Left ventricle myocardium inferior (tissue), 1 donor: ENCODE data around the gene MTCP1. TPM values are rescaled to one million over a fixed set of nuclear protein-coding genes. Genes with fewer than 3 reads are reported as not detected.
A peak's percentile ranks its signal among the peaks of the same experiment; 100 is the strongest.

Experiments used
- DNase-seq: peaks from one replicate; pipeline ENCODE4 v3.0.0-alpha.2; 2020
- H3K27ac ChIP-seq: fragments of 200-600 bp; replicated peaks from 2 replicates; pipeline ENCODE4 v1.8.0; 2021
- H3K27me3 ChIP-seq: fragments of 200-600 bp; 2 replicates; pipeline ENCODE4 v1.8.0; 2021; ENCODE audit warnings: low read depth
- H3K36me3 ChIP-seq: fragments of 200-600 bp; 2 replicates; pipeline ENCODE4 v1.8.0; 2021
- H3K4me1 ChIP-seq: fragments of 200-600 bp; 2 replicates; pipeline ENCODE4 v1.8.0; 2021
- H3K4me3 ChIP-seq: fragments of 200-600 bp; 2 replicates; pipeline ENCODE4 v1.8.0; 2021; ENCODE audit warnings: mild to moderate bottlenecking, moderate library complexity
- H3K9me3 ChIP-seq: fragments of 200-600 bp; replicated peaks from 2 replicates; pipeline ENCODE4 v1.8.0; 2021
- intact Hi-C: fragments of 100-400 bp; cut with micrococcal nuclease; formaldehyde crosslinking; loops from one replicate; pipeline ENCODE4 v1.11.0; 2022
- total RNA-seq: library from RNA; stranded (reverse); fragmentation: NEBNext Ultra II Directional; extraction: Animal tissue kit (Norgen Biotek cat#: 25700); gene quantifications from one replicate; pipeline ENCODE4 v1.2.1, GENCODE V29; 2021
- TF ChIP-seq, protein P1 (sequence below): fragments of 200-600 bp; IDR thresholded peaks from 2 replicates; pipeline ENCODE4 v1.8.0; 2021; ENCODE audit warnings: antibody characterized with exemption, mild to moderate bottlenecking, borderline replicate concordance
- donor health status: DM: no; HTN: yes; CAD: no; lungs with severe emphysema.

MTCP1 gene
- total RNA-seq, 1 donor from 2014 or later: 56.9 TPM

- TF ChIP-seq, protein P1, sequence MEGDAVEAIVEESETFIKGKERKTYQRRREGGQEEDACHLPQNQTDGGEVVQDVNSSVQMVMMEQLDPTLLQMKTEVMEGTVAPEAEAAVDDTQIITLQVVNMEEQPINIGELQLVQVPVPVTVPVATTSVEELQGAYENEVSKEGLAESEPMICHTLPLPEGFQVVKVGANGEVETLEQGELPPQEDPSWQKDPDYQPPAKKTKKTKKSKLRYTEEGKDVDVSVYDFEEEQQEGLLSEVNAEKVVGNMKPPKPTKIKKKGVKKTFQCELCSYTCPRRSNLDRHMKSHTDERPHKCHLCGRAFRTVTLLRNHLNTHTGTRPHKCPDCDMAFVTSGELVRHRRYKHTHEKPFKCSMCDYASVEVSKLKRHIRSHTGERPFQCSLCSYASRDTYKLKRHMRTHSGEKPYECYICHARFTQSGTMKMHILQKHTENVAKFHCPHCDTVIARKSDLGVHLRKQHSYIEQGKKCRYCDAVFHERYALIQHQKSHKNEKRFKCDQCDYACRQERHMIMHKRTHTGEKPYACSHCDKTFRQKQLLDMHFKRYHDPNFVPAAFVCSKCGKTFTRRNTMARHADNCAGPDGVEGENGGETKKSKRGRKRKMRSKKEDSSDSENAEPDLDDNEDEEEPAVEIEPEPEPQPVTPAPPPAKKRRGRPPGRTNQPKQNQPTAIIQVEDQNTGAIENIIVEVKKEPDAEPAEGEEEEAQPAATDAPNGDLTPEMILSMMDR: no peak
- Histone ChIP-seq H3K4me1 (peaks cover 21% of the 10 kb centered on the region), H3K9me3 (peaks cover 8% of the 10 kb centered on the region), H3K27me3 (no peaks in the 10 kb centered on the region), H3K4me3 (no peak overlapping the region), H3K36me3 (peaks cover 30% of the 10 kb centered on the region), H3K27ac (no peak overlapping the region)
- intact Hi-C loops: no loop called here
- DNase-seq: no peak
Measured at GRCh38 chrX:155031657-155032056, 39.3 kb downstream of the MTCP1 start.

DNA sequence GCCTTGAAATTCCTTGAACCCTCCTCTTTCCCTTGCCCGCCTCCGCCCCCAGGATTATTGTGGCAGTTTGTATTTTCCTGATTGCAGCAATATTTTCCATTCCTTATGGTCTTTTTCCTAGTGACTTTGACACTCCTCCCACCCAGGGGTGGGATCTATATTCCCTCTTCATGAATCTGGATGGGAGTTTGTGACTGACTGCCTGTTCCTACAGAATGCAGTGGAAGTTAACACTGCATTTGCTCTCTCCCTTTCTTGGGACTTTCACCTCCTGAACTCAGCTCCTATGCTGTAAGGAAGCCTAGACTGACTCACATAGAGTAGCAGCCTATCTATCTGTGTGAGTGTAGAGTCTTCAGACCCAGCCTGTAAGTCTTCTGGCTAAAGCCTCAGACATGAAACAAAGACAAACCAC lies 42.1 kb downstream of the MTCP1 start:
- TF ChIP-seq, protein P1: no peak
- H3K36me3 ChIP-seq: peaks cover 5% of the 10 kb centered on the region
- H3K4me1 ChIP-seq: peaks cover 21% of the 10 kb centered on the region
- intact Hi-C loops: no loop called here
- no peaks in the 10 kb centered on the region for H3K9me3 ChIP-seq
- H3K27ac ChIP-seq: peak overlapping the region; percentile 97
- no peak for DNase-seq
- H3K4me3 ChIP-seq: peak overlapping the region; percentile 72
- H3K27me3 ChIP-seq: no peaks in the 10 kb centered on the region

DNA sequence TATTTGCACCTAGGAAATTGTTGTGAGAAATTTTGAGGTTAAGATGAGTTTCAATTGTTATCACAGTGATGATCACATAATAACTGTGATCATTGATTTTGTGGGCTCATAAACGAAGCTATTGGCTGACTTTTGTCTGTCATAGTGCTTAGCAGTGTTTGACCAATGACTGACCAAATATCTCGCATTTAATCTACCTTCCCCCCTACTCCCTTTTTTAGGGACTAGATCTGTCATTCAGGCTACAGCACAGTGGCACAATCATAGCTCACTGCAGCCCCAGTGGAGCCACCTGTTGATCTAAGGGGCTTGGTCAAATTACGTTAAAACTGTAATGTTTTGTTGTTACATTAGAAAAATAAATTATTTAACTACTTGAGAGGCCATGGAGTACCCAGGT lies 42.8 kb downstream of the MTCP1 start:
- Histone ChIP-seq H3K27me3 (no peaks in the 10 kb centered on the region), H3K4me1 (peaks cover 21% of the 10 kb centered on the region), H3K9me3 (no peaks in the 10 kb centered on the region), H3K27ac (peak overlapping the region; percentile 97), H3K36me3 (no peaks in the 10 kb centered on the region), H3K4me3 (peak overlapping the region; percentile 72)
- no peak for DNase-seq
- intact Hi-C loops: no loop called here
- TF ChIP-seq, protein P1: no peak

- peak overlapping the region; percentile 72 for H3K4me3 ChIP-seq
- intact Hi-C loops: no loop called here
- no peak for DNase-seq
Measured at GRCh38 chrX:155027509-155028066, 43.3 kb downstream of the MTCP1 start.

DNA sequence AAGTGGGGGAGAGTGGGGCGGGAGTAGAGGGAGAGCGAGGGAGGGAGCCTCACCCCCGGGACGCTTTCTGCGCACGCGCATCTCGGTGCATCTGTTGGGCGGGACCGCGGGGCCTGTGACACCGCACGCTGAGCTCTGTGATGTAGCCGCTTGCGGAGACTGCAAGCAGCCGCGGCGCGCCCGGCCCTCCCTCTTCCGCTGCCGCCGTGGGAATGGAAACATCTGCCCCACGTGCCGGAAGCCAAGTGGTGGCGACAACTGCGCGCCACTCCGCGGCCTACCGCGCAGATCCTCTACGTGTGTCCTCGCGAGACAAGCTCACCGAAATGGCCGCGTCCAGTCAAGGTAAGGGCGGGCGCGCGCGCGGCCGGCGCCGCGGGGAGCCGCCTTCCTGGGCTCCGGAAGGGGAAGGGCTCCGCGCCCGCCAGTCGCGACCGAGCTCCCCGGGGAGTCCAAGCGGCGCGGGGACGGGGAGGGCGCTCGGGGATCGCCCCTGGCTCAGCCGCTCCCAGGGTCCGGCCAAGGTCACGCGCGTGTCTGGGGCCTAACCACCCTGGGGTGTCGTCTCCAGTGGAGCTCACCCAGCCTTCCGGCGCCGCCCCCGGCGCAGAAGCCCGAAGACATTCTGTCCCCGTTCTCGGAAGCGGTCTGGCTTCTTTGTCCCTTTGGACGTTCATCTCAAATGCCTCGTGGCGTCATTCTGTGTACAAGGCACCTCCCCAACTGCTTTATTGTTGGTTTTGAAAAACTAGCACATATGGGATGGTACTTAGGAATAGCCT lies 44.0 kb downstream of the MTCP1 start, which contains the start of gene FUNDC2:
FUNDC2 (plus strand) TSS at position 118 of the 782 bp plus-strand sequence; CDS start at position 213, 95 bp downstream.
- peak within 1 kb of the TSS; percentile 72 for H3K4me3 ChIP-seq
- TF ChIP-seq, protein P1: no peak
- H3K27me3 ChIP-seq: no peaks in the 10 kb centered on the region
- H3K27ac ChIP-seq: peak within 1 kb of the TSS; percentile 97
- H3K9me3 ChIP-seq: no peaks in the 10 kb centered on the region
- intact Hi-C loops: no loop called here
- H3K36me3 ChIP-seq: no peaks in the 10 kb centered on the region
- H3K4me1 ChIP-seq: peaks cover 21% of the 10 kb centered on the region
- peak; percentile 93 for DNase-seq

More at GRCh38 chrX:155027509-155028066, 43.3 kb downstream of the MTCP1 start:
- TF ChIP-seq, protein P1: no peak
- H3K4me1 ChIP-seq: peaks cover 21% of the 10 kb centered on the region
- no peaks in the 10 kb centered on the region for H3K27me3 ChIP-seq
- no peaks in the 10 kb centered on the region for H3K9me3 ChIP-seq
- H3K27ac ChIP-seq: peak overlapping the region; percentile 97
- no peaks in the 10 kb centered on the region for H3K36me3 ChIP-seq
